Bladder microvascular endothelial cell (primary cell): ENCODE results near the gene RAMACL. TPM values are rescaled to one million over a fixed set of nuclear protein-coding genes. Genes with fewer than 3 reads are reported as not detected.

Experiments used
- total RNA-seq: library from RNA; depleted of rRNA; stranded (reverse); fragments of >200 nt; gene quantifications from 2 replicates; pipeline ENCODE4 v1.2.3, GENCODE V29; 2014

The RAMACL gene
- 1.8 and 13.3 TPM in 2 replicates for total RNA-seq

DNA sequence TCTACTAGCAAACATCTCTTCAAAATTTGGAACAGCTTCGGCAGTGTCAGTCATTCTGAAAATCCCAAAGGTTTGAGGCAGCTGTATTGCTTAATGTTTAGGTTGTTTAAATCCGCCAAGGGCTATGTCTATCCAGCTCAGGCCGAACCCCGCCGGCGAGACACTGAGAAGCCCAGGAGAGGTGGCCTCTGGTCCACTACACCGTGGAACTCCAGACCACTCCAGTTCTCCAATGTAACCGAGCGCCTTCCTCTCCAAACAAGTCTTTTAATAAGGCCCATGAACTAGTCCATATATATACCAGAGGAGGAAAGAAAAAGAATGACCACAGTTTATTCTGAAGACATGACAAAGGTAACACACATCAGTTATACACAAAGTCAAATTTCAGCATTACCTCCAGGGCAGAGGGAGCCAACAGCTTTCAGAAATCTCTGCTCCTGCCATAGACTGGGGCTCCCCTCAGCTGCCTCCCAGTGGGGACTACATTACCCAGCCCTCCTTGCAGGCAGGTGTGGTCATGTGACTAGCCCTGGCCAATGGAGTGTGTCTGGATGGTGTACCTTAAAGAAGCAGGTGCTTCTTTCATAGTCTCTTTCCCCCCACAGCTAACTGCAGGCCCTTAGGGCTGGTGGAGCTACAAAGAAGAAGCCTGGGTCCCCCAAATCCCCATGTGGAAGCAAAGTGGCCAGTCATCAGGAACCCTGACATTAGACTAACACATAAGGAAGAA lies at the start of gene RAMACL:
TSS of gene RAMACL (minus strand) at position 255 of the 733 bp plus-strand sequence. CDS start at position 54, 201 bp downstream.

GRCh38 chr6:166627033-166627874 lies 40.8 kb upstream of the RAMACL start, which contains the start of gene RPS6KA2:
Gene RPS6KA2 (minus strand): TSS chr6:166627251. CDS start chr6:166627019, 232 bp downstream.

Other genes with a start within 250 kb of the RAMACL start
- 16.8 and 21.0 TPM in 2 replicates for gene SFT2D1, start 244.1 kb downstream of the RAMACL start, total RNA-seq
- gene MPC1, start 203.7 kb downstream of the RAMACL start, total RNA-seq = 9.3 and 17.5 TPM in 2 replicates
- gene RPS6KA2, start 40.6 kb upstream of the RAMACL start, total RNA-seq = 85.3 and 381 TPM in 2 replicates